Measurements from ENCODE around the gene THRB. TPM values are rescaled to one million over a fixed set of nuclear protein-coding genes. Genes with fewer than 3 reads are reported as not detected.

THRB gene
- total and polyA plus RNA-seq, 2 donors (not counting 3 experiments of a cell fraction or from before 2014, with no cell fraction given), result 0.06 TPM; not detected in 1

DNA sequence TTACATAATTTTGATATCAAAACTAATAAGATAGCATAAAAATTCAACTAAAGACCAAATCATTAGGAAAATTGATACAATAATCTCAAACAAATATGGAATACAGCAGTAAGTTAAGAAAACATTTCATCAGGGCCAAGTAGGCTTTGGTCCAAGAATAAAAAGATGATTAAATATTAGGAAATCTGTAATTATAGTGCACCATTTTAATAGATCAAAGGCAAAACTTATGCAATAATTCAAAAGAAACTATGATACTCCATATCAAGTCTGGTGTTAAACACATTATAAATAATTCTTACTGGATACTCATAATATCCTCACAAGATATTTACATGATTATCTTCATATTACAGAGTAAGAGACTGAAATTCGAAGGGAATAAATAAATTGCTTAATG, 51.2 kb downstream of the THRB start:
- H3K79me2 ChIP-seq (ENCODE audit: control insufficient read depth, insufficient read depth, low read length), result no peaks in the 10 kb centered on the region
- TF ChIP-seq, protein P1, sequence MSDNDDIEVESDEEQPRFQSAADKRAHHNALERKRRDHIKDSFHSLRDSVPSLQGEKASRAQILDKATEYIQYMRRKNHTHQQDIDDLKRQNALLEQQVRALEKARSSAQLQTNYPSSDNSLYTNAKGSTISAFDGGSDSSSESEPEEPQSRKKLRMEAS (IDR thresholded peaks at IDR 0.05; ENCODE audit: insufficient read depth, insufficient read length), result no peak
- TF ChIP-seq FOS (IDR thresholded peaks at IDR 0.05; ENCODE audit: borderline replicate concordance, insufficient read depth, low read length) (no peak), JUN (IDR thresholded peaks at IDR 0.05; ENCODE audit: borderline replicate concordance, insufficient read depth, insufficient read length, low read depth) (no peak), EZH2 (IDR thresholded peaks at IDR 0.05; ENCODE audit: borderline replicate concordance, low read depth, low read length, severe bottlenecking) (no peak), POLR2A (IDR thresholded peaks at IDR 0.05; ENCODE audit: low read depth, low read length) (no peak), MYC (IDR thresholded peaks at IDR 0.05; ENCODE audit: low read depth, low read length) (no peak), GATA2 (IDR thresholded peaks at IDR 0.05; ENCODE audit: insufficient read depth, insufficient read length, low read depth, low read length) (no peak), POLR2AphosphoS5 (IDR thresholded peaks at IDR 0.05; ENCODE audit: insufficient read depth, low read depth, low read length) (no peak)
- TF ChIP-seq, protein P2, sequence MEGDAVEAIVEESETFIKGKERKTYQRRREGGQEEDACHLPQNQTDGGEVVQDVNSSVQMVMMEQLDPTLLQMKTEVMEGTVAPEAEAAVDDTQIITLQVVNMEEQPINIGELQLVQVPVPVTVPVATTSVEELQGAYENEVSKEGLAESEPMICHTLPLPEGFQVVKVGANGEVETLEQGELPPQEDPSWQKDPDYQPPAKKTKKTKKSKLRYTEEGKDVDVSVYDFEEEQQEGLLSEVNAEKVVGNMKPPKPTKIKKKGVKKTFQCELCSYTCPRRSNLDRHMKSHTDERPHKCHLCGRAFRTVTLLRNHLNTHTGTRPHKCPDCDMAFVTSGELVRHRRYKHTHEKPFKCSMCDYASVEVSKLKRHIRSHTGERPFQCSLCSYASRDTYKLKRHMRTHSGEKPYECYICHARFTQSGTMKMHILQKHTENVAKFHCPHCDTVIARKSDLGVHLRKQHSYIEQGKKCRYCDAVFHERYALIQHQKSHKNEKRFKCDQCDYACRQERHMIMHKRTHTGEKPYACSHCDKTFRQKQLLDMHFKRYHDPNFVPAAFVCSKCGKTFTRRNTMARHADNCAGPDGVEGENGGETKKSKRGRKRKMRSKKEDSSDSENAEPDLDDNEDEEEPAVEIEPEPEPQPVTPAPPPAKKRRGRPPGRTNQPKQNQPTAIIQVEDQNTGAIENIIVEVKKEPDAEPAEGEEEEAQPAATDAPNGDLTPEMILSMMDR (IDR thresholded peaks at IDR 0.05; ENCODE audit: extremely low read depth in 1 of 2, insufficient read depth in 1 of 2, low read depth in 1 of 2, low read length in 2 of 2), result no peak
- no peaks in the 10 kb centered on the region for H3K9me3 ChIP-seq (replicated peaks; ENCODE audit: control insufficient read depth, insufficient read depth, low read length)
- H3K9ac ChIP-seq (replicated peaks; ENCODE audit: extremely low read depth, insufficient read depth, low read length), result no peak overlapping the region
- no peak overlapping the region for H3K4me2 ChIP-seq (ENCODE audit: insufficient read depth, low read length)
- no peak overlapping the region for H3K27ac ChIP-seq (ENCODE audit: insufficient read depth, low read depth, low read length)
- CTCF ChIA-PET, result interaction anchor here (1.2 kb wide), 1 partner anchor 14 kb away, joined by 3 read pairs; no protein-coding TSS in a partner anchor
- H2AFZ ChIP-seq (ENCODE audit: low read depth, low read length), result no peak overlapping the region
- H3K4me3 ChIP-seq (replicated peaks in 1 of 3; ENCODE audit: insufficient read depth in 1 of 3, low read depth in 1 of 3, low read length in 3 of 3), result no peak overlapping the region
- dilution Hi-C loops (cut with MboI; ENCODE audit: extremely low pct_ligation_motif_present, low sequenced_read_pairs), result no loop called here
- FAIRE-seq, result no peak
- no peaks in the 10 kb centered on the region for H4K20me1 ChIP-seq (replicated peaks; ENCODE audit: control insufficient read depth, extremely low read depth, insufficient read depth, low read length)
- no peak for DNase-seq (ENCODE audit: low read depth, low spot score)
- no peaks in the 10 kb centered on the region for H3K36me3 ChIP-seq (ENCODE audit: control insufficient read depth in 2 of 2, extremely low read depth in 1 of 2, insufficient read depth in 2 of 2, low read length in 2 of 2)
- no peaks in the 10 kb centered on the region for H3K4me1 ChIP-seq (ENCODE audit: control insufficient read depth, extremely low read depth, insufficient read depth, low read length)
- BruUV-seq (replicated peaks), result no TSS peak
- no peaks in the 10 kb centered on the region for H3K9me1 ChIP-seq (replicated peaks; ENCODE audit: control insufficient read depth, extremely low read depth, insufficient read depth, low read length)
- no peaks in the 10 kb centered on the region for H3K27me3 ChIP-seq (ENCODE audit: control insufficient read depth in 2 of 2, insufficient read depth in 2 of 2, low read length in 2 of 2)
- POLR2A ChIA-PET, result no interaction called here
- intact Hi-C loops (cut with micrococcal nuclease), result no loop called here

Data from endothelial cell of umbilical vein (primary cell).